Peyer's patch (tissue), 4 donors: Measurements from ENCODE around the gene DNAI7.

Source experiments
- CTCF ChIP-seq, 6 experiments: fragments of 450-650 bp in 4 of 6; fragments of 200-600 bp in 2 of 6; sonication (generic) in 1 of 6; IDR thresholded peaks; one replicate each; pipeline ENCODE4 v1.5.1; 2017 to 2019; ENCODE audit warnings: antibody characterized with exemption in 6 of 6, mild to moderate bottlenecking in 3 of 6, moderate library complexity in 1 of 6
- POLR2A ChIP-seq, 2 donors: fragments of 450-650 bp; IDR thresholded peaks; one replicate each; pipeline ENCODE4 v1.5.1; 2017; ENCODE audit warnings: antibody characterized with exemption in 2 of 2, mild to moderate bottlenecking in 2 of 2, moderate library complexity in 2 of 2

- no peak for TF ChIP-seq CTCF (IDR thresholded peaks at IDR 0.05)
- no peak for TF ChIP-seq POLR2A (IDR thresholded peaks at IDR 0.05)
Observed at GRCh38 chr12:25082628-25083027, 112.3 kb downstream of the DNAI7 start.
